Measurements from ENCODE around the gene GRK5.
"Not testable (repeated sequence)": the region's sequence is repeated elsewhere in the genome, so short reads cannot be mapped to it uniquely, and the experiment has no call there.

GRCh38 chr10:119239015-119239414 is 31.6 kb downstream of the GRK5 start:
- TF ChIP-seq CTCF, POLR2A (IDR thresholded peaks at IDR 0.05): not testable (repeated sequence)

Data from lower leg skin (tissue), 3 donors.